ENCODE measurements around the gene HMGA1. TPM values are rescaled to one million over a fixed set of nuclear protein-coding genes. Genes with fewer than 3 reads are reported as not detected.

Gene HMGA1
- total RNA-seq, 1 experiment from 2014 or later: 2,446 TPM

GRCh38 chr6:34213772-34214171 is 22.9 kb upstream of the HMGA1 start:
- no peaks in the 10 kb centered on the region for H3K4me1 Mint-ChIP-seq
- no peaks in the 10 kb centered on the region for H3K9me3 Mint-ChIP-seq
- no peaks in the 10 kb centered on the region for H3K36me3 Mint-ChIP-seq
- ChIA-PET POLR2A (no interaction called here), CTCF (no interaction called here)
- DNase-seq (ENCODE audit: low spot score) (no peak), ATAC-seq (no peak)
- H3K27me3 Mint-ChIP-seq (ENCODE audit: low read depth): no peaks in the 10 kb centered on the region
- no peak overlapping the region; the same call in 1 of the 2 replicates for H3K27ac Mint-ChIP-seq
- TF ChIP-seq NFYB (CRISPR knock-in tag; conservative IDR thresholded peaks at IDR 0.05; ENCODE audit: low read depth) (no peak), ZNF121 (CRISPR knock-in tag; IDR thresholded peaks at IDR 0.05) (0 out of 2 replicates have a peak, but pooled peaks have one; percentile 4)
- H3K4me3 Mint-ChIP-seq: no peak overlapping the region

GRCh38 chr6:34218691-34219090 is 18.0 kb upstream of the HMGA1 start:
- Mint-ChIP-seq H3K4me1 (peaks cover 8% of the 10 kb centered on the region), H3K4me3 (no peak overlapping the region), H3K27me3 (ENCODE audit: low read depth) (no peaks in the 10 kb centered on the region), H3K27ac (no peak overlapping the region), H3K36me3 (no peaks in the 10 kb centered on the region), H3K9me3 (no peaks in the 10 kb centered on the region)
- POLR2A ChIA-PET: no interaction called here
- CTCF ChIA-PET: interaction anchor here (0.6 to 2.9 kb wide), 3 partner anchors 17 to 80 kb away, joined by 3 to 13 read pairs (median 3); no protein-coding TSS in a partner anchor
- ATAC-seq (no peak), DNase-seq (ENCODE audit: low spot score) (no peak)
- TF ChIP-seq GTF2I (CRISPR knock-in tag; conservative IDR thresholded peaks at IDR 0.05) (no peak), FOXK1 (CRISPR knock-in tag; IDR thresholded peaks at IDR 0.05) (no peak), IRF2 (CRISPR knock-in tag; IDR thresholded peaks at IDR 0.05; ENCODE audit: borderline replicate concordance, low read depth) (no peak), USF2 (CRISPR knock-in tag; IDR thresholded peaks at IDR 0.05) (no peak), SMAD3 (CRISPR knock-in tag; IDR thresholded peaks at IDR 0.05; ENCODE audit: borderline replicate concordance) (no peak), NFATC4 (CRISPR knock-in tag; IDR thresholded peaks at IDR 0.05) (no peak), TCF7 (CRISPR knock-in tag; IDR thresholded peaks at IDR 0.05; ENCODE audit: low read depth) (no peak), GRHL2 (CRISPR knock-in tag; IDR thresholded peaks at IDR 0.05; ENCODE audit: insufficient replicate concordance, severe bottlenecking) (no peak), TEAD4 (CRISPR knock-in tag; IDR thresholded peaks at IDR 0.05) (no peak)

GRCh38 chr6:34223381-34223955 is 13.2 kb upstream of the HMGA1 start:
- H3K27me3 Mint-ChIP-seq (ENCODE audit: low read depth): no peaks in the 10 kb centered on the region; the same call in 1 of the 2 replicates
- peak overlapping the region; percentile 77 for H3K4me3 Mint-ChIP-seq
- DNase-seq (ENCODE audit: low spot score) (peak; percentile 53), ATAC-seq (peak; percentile 44)
- H3K9me3 Mint-ChIP-seq: no peaks in the 10 kb centered on the region
- peak overlapping the region; percentile 97 for H3K27ac Mint-ChIP-seq
- peaks cover 43% of the 10 kb centered on the region for H3K4me1 Mint-ChIP-seq
- no peaks in the 10 kb centered on the region for H3K36me3 Mint-ChIP-seq
- POLR2A ChIA-PET: interaction anchor here (1.2 to 2.7 kb wide), 5 partner anchors 10 to 28 kb away, joined by 3 to 30 read pairs (median 6); partner anchors contain the start of gene HMGA1
- CTCF ChIA-PET: interaction anchor here (1.0 to 2.3 kb wide), 7 partner anchors 17 to 68 kb away, joined by 3 to 14 read pairs (median 5); no protein-coding TSS in a partner anchor
- TF ChIP-seq MLX (CRISPR knock-in tag; IDR thresholded peaks at IDR 0.05) (no peak), GTF2I (CRISPR knock-in tag; conservative IDR thresholded peaks at IDR 0.05) (peak; percentile 99), HMGXB4 (CRISPR knock-in tag; IDR thresholded peaks at IDR 0.05) (no peak), CREM (CRISPR knock-in tag; IDR thresholded peaks at IDR 0.05) (0 out of 2 replicates have a peak, but pooled peaks have one; percentile 18), IRF2 (CRISPR knock-in tag; IDR thresholded peaks at IDR 0.05; ENCODE audit: borderline replicate concordance, low read depth) (no peak), ZNF423 (CRISPR knock-in tag; IDR thresholded peaks at IDR 0.05) (no peak), RORB (CRISPR knock-in tag; IDR thresholded peaks at IDR 0.05) (no peak), ETV6 (CRISPR knock-in tag; IDR thresholded peaks at IDR 0.05) (no peak), SOX15 (CRISPR knock-in tag; IDR thresholded peaks at IDR 0.05) (no peak), E2F5 (CRISPR knock-in tag; IDR thresholded peaks at IDR 0.05) (no peak), NR1H2 (CRISPR knock-in tag; IDR thresholded peaks at IDR 0.05) (no peak), FOXP4 (CRISPR knock-in tag; IDR thresholded peaks at IDR 0.05) (no peak), ZNF281 (CRISPR knock-in tag; IDR thresholded peaks at IDR 0.05) (no peak), ZNF263 (CRISPR knock-in tag; IDR thresholded peaks at IDR 0.05; ENCODE audit: low read depth) (no peak)

Measured in WTC11 (cell line).